Measurements from ENCODE around the gene PPP1R16B. TPM values are rescaled to one million over a fixed set of nuclear protein-coding genes. Genes with fewer than 3 reads are reported as not detected.
"Not testable (repeated sequence)": the region's sequence is repeated elsewhere in the genome, so short reads cannot be mapped to it uniquely, and the experiment has no call there.

The PPP1R16B gene
- total RNA-seq, 4 donors from 2014 or later, result 6.3 to 14.4 (median 9.0) TPM

- peaks cover 5 to 9% of the 10 kb centered on the region in 2 donors for H3K4me1 ChIP-seq
- no peak overlapping the region for H3K4me3 ChIP-seq (replicated peaks in 1 of 3)
- H3K27ac ChIP-seq, result no peak overlapping the region
- TF ChIP-seq POLR2A (IDR thresholded peaks at IDR 0.05), result no peak
- TF ChIP-seq, protein P1, sequence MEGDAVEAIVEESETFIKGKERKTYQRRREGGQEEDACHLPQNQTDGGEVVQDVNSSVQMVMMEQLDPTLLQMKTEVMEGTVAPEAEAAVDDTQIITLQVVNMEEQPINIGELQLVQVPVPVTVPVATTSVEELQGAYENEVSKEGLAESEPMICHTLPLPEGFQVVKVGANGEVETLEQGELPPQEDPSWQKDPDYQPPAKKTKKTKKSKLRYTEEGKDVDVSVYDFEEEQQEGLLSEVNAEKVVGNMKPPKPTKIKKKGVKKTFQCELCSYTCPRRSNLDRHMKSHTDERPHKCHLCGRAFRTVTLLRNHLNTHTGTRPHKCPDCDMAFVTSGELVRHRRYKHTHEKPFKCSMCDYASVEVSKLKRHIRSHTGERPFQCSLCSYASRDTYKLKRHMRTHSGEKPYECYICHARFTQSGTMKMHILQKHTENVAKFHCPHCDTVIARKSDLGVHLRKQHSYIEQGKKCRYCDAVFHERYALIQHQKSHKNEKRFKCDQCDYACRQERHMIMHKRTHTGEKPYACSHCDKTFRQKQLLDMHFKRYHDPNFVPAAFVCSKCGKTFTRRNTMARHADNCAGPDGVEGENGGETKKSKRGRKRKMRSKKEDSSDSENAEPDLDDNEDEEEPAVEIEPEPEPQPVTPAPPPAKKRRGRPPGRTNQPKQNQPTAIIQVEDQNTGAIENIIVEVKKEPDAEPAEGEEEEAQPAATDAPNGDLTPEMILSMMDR (IDR thresholded peaks at IDR 0.05), result no peak
- H3K36me3 ChIP-seq, result no peaks in the 10 kb centered on the region
- 87 to 93% methylated on average over 4 of the region's 4 CpGs for WGBS, 2 donors
- no peak for DNase-seq
- peaks cover 10% of the 10 kb centered on the region for H3K27me3 ChIP-seq
- no peaks in the 10 kb centered on the region for H3K9me3 ChIP-seq
- intact Hi-C loops (cut with DNase I), result no loop called here
Measured at GRCh38 chr20:38810926-38811630, 5.6 kb downstream of the PPP1R16B start.

GRCh38 chr20:38811769-38812168 lies 6.3 kb downstream of the PPP1R16B start:
- WGBS, 2 donors, result 68 to 76% methylated on average over 4 of the region's 4 CpGs
- Histone ChIP-seq H3K36me3 (no peaks in the 10 kb centered on the region), H3K27me3 (peaks cover 4% of the 10 kb centered on the region), H3K4me3 (replicated peaks in 1 of 3) (no peak overlapping the region), H3K27ac (no peak overlapping the region), H3K9me3 (no peaks in the 10 kb centered on the region), H3K4me1 (peaks cover 0 to 2% of the 10 kb centered on the region in 2 donors)
- no peak for TF ChIP-seq POLR2A (IDR thresholded peaks at IDR 0.05)
- TF ChIP-seq, protein P1 (IDR thresholded peaks at IDR 0.05), result no peak
- intact Hi-C loops (cut with DNase I), result no loop called here
- no peak for DNase-seq

DNA sequence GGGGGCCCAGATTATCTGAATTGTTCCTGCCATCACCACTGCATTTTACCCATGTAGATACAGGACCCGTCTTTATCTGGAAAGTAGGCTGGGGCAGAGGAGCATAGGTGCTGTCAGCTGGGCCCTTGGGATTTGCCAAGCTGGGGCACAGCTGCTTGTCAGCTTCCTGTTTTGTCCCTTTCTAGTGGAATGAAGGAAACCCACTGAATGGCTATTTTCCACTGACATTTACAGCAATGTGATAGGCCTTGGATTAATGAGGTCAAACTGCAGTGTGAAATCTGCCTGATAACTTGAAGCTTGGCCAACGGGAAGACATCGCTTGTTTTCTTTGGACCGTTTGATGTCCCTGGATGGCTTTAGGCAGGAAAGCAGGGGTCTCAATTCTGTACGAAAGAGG lies 6.7 kb downstream of the PPP1R16B start:
- DNase-seq, result no peak
- no peaks in the 10 kb centered on the region for H3K27me3 ChIP-seq
- TF ChIP-seq, protein P1 (IDR thresholded peaks at IDR 0.05), result no peak
- TF ChIP-seq POLR2A (IDR thresholded peaks at IDR 0.05), result no peak
- H3K27ac ChIP-seq, result no peak overlapping the region
- no peaks in the 10 kb centered on the region for H3K36me3 ChIP-seq
- no peaks in the 10 kb centered on the region for H3K4me1 ChIP-seq
- 67 to 72% methylated on average over 5 of the region's 5 CpGs for WGBS, 2 donors
- H3K9me3 ChIP-seq, result no peaks in the 10 kb centered on the region
- H3K4me3 ChIP-seq (replicated peaks in 1 of 3), result no peak overlapping the region
- intact Hi-C loops (cut with DNase I), result no loop called here

DNA sequence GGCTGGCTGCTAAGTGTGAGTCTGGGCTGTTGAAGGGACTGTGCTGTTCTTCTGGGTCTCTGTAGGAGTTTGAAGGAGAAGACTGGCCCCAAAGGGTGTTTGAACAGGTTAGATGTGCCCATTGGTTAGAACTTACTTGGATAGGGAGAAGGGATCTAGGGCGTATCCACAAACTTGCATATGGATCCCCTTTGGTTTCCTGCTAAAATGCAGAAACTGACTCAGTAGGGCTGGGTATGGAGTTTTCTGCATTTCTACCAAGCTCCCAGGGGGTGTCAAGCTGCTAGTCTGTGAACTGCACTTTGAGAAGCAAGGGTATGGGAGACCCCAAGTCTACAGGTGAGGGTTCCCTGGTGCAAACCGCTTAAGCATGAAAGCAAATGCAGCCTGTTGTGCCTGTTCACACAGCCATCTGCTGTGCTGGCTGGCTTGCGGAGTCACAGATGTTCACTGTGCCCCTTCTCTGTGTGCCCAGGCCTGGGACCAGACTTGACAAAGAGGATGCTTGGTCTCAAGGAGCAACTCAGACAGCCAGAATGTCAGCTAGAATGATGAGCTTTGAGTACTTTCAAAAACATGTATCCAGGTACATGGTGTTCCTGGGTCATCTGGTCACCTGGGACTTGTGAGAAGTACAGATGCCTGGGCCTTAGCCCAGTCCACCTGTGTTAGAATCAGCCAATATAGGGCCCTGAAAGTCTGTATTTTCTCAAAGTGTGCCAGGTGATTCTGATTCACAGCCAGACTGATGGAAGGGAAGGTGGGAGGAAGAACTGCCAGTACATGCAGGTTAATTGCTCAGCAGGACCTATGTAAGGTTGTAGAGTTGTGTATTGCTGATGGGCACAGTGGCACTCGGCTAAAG lies 7.4 kb downstream of the PPP1R16B start:
- intact Hi-C loops (cut with DNase I), result no loop called here
- H3K9me3 ChIP-seq, result no peaks in the 10 kb centered on the region
- no peaks in the 10 kb centered on the region for H3K27me3 ChIP-seq
- DNase-seq, result no peak
- H3K27ac ChIP-seq, result peak overlapping the region in 1 of 3 donors; percentile 10
- H3K4me1 ChIP-seq, result no peaks in the 10 kb centered on the region
- 75 to 88% methylated on average over 4 of the region's 4 CpGs for WGBS, 2 donors
- TF ChIP-seq POLR2A (IDR thresholded peaks at IDR 0.05), result no peak
- TF ChIP-seq, protein P1 (IDR thresholded peaks at IDR 0.05), result no peak
- no peaks in the 10 kb centered on the region for H3K36me3 ChIP-seq
- H3K4me3 ChIP-seq (replicated peaks in 1 of 3), result no peak overlapping the region

- H3K9me3 ChIP-seq; intact Hi-C loops (cut with DNase I); DNase-seq: not testable (repeated sequence)
Measured at GRCh38 chr20:38813574-38813962, 8.1 kb downstream of the PPP1R16B start.

More at GRCh38 chr20:38813574-38813962, 8.1 kb downstream of the PPP1R16B start:
- not testable (repeated sequence) for H3K27me3 ChIP-seq; H3K27ac ChIP-seq; H3K36me3 ChIP-seq; H3K4me3 ChIP-seq (replicated peaks in 1 of 3); H3K4me1 ChIP-seq
- WGBS, 2 donors, result 88 to 97% methylated on average over 6 of the region's 6 CpGs
